ENCODE measurements around the gene SOBP.

Gene SOBP

GRCh38 chr6:107633680-107634323 lies 143.9 kb downstream of the SOBP start:
- no peak for DNase-seq (ENCODE audit: low read depth)
- H3K4me3 ChIP-seq (replicated peaks; ENCODE audit: low read depth, low read length): no peak overlapping the region
- TF ChIP-seq CTCF (IDR thresholded peaks at IDR 0.05; ENCODE audit: low read length, missing control alignments): no peak

- no peak for DNase-seq (ENCODE audit: low read depth)
- H3K4me3 ChIP-seq (replicated peaks; ENCODE audit: low read depth, low read length): no peak overlapping the region
- no peak for TF ChIP-seq CTCF (IDR thresholded peaks at IDR 0.05; ENCODE audit: low read length, missing control alignments)
Measured at GRCh38 chr6:107634324-107635056, 144.6 kb downstream of the SOBP start.

- no peak for TF ChIP-seq CTCF (IDR thresholded peaks at IDR 0.05; ENCODE audit: low read length, missing control alignments)
- DNase-seq (ENCODE audit: low read depth): no peak
- H3K4me3 ChIP-seq (replicated peaks; ENCODE audit: low read depth, low read length): no peak overlapping the region
Measured at GRCh38 chr6:107635057-107635515, 145.2 kb downstream of the SOBP start.

GRCh38 chr6:107636486-107636885 lies 146.6 kb downstream of the SOBP start:
- no peak overlapping the region for H3K4me3 ChIP-seq (replicated peaks; ENCODE audit: low read depth, low read length)
- no peak for TF ChIP-seq CTCF (IDR thresholded peaks at IDR 0.05; ENCODE audit: low read length, missing control alignments)
- DNase-seq (ENCODE audit: low read depth): no peak

GRCh38 chr6:107637316-107638315 lies 147.7 kb downstream of the SOBP start:
- no peak for DNase-seq (ENCODE audit: low read depth)
- TF ChIP-seq CTCF (IDR thresholded peaks at IDR 0.05; ENCODE audit: low read length, missing control alignments): no peak

GRCh38 chr6:107638493-107638892 lies 148.6 kb downstream of the SOBP start:
- TF ChIP-seq CTCF (IDR thresholded peaks at IDR 0.05; ENCODE audit: low read length, missing control alignments): no peak
- no peak overlapping the region for H3K4me3 ChIP-seq (replicated peaks; ENCODE audit: low read depth, low read length)
- DNase-seq (ENCODE audit: low read depth): no peak

More at GRCh38 chr6:107637316-107638315, 147.7 kb downstream of the SOBP start:
- no peak overlapping the region for H3K4me3 ChIP-seq (replicated peaks; ENCODE audit: low read depth, low read length)

Measured in fibroblast of pulmonary artery (primary cell).